GM21381 (cell line): ENCODE data around the gene PPP1R3G.
"Not testable (repeated sequence)": the region's sequence is repeated elsewhere in the genome, so short reads cannot be mapped to it uniquely, and the experiment has no call there.

Source experiments
- ATAC-seq: cut with Tn5 transposase; IDR thresholded peaks from one replicate; pipeline ENCODE4 v1.9.1; 2021; ENCODE audit warnings: mild to moderate bottlenecking, moderate library complexity; ENCODE audit not compliant: unreplicated experiment

Gene PPP1R3G

DNA sequence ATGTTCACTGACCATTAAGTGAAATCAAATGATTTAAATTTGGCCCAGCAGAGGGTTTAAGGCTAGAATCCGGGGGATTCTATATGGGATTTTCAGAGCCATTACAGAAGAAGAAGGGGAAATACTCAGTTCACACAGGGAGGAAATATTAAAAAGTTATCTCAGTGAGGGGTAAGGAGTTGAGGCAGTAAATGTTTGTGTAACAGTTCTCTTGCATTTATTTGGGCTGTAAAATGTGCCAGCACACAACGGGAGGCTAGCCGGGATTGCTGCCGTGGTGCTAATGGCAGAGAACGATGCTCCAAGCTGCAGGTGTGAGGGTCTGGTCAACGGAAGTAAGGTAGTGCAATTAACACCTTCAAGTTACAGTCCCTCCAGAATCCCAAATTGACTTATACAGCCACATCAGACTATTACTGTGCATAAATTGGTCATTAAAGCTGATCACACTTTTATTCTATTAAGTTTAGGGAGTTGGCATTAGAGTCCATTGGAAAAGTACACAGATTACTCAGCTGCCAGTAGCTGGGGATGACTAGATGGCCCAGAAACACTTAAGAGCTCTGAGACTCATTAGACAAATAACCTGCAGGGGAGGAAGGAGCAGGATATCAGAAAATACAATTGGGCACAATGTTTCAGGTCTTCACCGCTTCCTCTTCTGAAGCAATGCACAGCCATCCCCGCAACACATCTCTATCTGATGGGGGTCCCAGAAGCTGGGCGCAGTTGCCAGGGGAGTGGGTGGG is 31.3 kb downstream of the PPP1R3G start:
- ATAC-seq, result no peak

DNA sequence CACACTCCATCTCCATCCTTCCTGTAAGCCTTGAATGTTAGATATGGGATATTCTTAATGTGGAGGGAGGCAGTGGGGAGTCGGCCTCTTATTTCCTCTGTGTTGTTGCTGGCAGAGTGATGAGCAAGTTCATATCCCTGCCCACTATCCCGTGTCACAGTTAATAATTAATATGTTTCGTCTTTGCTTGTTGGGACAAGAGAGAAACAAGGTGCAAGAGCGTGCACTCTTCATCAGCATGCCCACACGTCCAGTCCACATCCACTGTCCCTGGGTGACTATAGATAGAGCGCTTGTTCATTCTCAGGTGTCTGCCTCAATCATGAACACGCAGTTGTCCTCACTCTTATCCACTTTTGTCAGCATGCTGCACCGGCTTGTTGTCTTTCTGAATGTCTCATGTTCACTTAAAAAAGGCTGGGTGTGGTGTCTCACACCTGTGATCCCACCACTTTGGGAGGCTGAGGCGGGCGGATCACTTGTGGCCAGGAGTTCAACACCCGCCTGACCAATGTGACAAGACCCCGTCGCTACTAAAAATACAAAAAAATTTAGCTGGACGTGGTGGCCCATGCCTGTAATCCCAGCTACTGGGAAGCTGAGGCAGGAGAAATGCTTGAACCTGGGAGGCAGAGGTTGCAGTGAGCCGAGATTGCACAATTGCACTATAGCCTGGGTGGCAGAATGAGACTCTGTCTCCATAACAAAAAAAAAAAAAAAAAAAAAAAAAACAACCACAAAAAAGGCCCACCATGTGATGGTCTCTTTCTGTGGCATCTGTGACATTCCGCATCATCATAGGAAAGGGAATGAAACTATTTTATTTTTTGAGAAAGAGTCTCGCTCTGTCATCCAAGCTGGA is 34.2 kb downstream of the PPP1R3G start:
- ATAC-seq, result no peak

DNA sequence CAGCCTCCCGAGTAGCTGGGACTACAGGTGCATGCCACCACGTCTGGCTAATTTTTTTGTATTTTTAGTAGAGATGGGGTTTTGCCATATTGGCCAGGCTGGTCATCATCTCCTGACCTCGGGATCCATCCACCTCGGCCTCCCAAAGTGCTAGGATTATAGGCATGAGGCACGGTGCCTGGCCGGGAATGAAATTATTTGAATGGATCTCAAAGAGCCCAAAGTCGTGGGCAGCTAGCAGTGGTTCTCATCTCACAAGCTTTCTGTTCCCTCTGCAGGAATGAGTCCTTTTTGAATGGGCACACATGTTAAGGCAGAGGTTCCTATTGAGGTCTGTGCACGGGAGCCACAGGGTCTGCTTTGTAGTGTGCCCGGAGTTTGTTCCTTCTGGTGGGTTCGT is 34.9 kb downstream of the PPP1R3G start:
- ATAC-seq, result no peak

DNA sequence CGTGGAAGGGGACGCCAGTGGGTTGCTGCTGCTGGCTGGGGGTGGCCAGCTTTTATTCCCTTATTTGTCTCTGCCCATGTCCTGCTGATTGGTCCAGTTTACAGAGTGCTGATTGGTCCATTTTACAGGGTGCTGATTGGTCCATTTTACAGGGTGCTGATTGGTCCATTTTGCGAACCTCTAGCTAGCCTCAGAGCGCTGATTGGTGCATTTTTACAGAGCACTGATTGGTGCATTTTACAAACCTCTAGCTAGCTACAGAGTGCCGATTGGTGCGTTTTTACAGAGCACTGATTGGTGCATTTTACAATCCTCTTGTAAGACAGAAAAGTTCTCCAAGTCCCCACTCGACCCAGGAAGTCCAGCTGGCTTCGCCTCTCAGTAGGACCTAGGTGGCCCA is 35.4 kb downstream of the PPP1R3G start:
- not testable (repeated sequence) for ATAC-seq

DNA sequence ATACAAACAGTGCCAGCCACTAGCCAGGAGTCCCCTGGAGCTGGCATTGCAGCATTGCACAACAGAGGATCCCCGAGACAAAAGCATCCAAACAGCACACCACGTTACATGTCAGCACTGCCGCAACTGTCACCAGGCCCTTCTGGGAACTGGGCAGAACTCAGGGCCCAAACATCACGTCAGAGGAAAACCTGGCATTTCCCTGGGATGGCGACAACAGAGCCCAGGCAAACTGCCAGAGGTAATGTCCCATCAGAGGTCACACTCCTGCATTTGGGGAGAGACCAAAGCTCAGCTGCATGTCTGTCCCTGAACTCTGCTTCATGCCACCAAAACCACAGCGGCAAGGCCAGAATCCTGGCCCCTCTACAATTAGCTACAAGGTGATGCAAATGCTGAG is 36.3 kb downstream of the PPP1R3G start:
- ATAC-seq, result no peak

DNA sequence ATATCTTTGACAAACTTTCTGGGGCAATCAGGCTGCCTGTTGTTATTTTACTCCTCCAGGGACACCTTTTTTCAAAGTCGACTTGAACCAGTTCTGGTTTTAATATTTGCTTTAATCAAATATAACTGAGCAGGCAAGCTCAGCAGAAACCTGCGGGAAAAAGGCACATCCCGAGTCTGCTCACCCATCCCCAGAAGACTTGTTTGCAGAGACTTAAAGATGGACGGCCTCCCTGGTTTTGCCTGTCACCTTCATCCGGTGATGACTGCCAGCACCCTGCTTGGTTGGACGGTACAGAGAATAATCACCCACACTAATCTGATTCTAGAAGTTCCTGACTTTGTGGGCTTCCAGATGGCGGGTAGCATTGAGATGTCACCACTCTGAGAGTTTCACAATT is 36.8 kb downstream of the PPP1R3G start:
- no peak for ATAC-seq

DNA sequence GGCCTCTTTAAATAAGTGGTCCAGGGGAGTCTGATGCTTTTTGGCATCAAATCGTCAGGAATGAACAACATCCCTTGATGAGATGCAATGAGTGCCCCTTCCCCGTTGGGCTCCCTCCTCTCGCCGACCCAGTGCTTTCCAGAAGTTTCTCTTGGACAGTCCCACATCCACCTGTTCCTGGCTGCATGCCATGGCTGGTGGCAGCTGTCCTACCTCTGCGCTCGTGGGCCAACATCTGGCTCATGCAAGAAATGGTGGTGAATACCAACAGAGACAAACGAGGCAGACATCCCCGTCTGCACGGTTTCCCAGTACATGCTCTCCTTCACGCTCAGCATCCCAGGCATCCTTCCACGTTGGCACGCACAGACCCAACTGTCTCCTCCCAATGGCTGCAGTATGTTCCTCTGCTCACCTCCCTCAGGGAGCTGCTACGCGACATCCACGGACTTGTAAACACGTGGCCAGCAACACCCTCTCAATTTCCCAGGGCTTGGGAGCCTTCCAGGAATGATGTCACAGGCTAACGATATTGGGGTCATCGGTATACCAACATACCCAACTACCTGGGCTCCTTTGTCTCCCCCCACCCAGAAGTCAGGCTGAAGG is 37.5 kb downstream of the PPP1R3G start:
- no peak for ATAC-seq

DNA sequence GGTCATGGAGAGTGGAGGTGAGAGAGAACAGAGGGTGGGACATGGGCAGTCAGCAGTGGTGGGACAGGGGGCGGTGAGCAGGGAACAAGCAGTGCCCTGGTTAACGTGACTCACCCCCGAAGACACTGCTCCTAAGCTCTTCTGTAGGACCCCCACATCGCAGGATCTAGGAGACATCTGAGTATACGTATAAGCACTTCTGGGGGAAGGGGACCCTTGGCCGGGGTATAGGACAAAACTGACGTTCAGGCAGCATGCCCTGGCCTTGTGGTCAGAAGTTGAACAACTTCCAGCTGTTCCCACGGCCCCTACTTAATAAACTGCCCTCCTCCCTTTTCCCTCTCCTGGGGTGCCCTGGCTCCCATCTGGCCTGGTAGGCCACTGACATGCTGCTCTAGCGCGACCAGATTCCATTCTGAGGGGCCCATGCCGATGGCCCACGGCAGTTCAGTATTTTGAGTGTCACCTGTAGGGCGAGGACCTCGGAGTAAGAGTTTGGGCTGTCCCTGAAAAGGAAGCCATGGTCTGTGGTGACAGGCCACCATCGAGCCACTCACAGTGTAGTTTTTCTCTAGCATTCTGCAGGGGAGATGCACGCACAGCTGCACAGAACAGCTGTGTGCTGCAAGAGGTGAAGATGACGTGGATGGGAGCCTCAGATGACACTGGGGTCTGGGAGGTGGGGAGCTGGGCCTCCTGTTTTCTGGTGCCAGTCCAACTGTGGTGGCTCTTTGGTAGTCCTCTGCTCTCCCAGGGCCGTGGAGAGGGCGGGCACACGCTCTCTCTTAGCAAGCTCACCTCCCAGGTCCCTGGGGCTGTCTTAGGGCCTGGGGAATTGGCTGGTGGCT is 38.4 kb downstream of the PPP1R3G start:
- ATAC-seq, result no peak

DNA sequence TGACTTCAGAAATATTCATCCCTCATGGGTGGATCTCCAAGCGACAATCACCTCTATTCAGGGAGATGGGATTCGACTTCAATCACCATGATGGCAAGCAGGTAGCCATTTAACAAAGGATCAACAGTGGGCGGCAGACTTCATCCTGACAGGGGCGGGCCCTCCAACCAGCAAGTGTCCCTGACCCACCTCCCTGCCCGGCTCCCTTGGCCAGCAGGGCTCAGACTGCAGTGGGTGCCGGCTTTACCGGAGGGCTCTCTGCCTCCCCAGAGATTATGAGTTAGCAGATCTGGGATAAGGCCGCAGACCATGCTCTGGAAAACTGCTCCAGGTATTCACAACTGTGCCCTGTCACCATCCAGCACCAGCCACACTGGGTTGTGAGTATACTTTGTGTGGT is 39.4 kb downstream of the PPP1R3G start:
- no peak for ATAC-seq

DNA sequence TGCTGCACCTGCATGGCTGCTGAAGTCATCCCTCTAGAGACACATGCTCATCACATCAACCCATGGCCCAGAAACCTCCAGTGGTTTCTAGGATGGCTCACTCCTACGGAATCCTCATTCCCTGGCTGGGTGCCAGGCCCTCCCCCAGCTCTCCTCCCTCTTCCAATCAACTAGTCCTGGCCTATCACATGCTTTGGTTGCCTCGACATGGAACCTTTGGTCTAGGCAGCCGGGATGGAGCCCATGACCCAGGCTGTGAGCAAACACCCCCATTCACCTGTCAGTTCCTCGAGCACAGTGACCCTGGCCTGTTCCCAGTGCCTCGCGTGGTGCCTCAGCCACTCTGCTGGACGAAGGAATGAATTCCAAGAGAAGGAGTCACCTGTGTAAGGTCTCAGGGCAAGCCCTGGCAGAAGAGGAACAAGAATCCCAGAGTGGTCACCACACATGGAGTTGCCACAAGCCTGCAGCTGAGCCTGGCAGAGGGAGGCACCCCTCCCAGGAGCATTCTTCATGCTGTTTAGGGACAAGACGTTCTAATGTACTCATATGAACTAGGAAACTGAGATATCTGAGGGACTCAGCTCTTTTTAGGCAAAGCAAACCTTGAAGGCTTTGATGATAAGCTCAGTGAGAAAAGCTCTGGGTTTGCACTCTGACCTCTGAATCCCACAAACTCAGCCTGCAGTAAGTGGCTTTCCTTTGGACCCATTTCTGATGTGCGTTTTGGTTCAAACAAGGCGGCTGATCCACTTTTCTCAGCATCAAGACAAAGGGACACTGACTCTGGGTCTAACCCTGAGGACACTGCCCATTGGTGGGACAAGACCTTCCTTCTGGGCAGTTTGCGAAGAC is 40.2 kb downstream of the PPP1R3G start:
- ATAC-seq, result no peak

DNA sequence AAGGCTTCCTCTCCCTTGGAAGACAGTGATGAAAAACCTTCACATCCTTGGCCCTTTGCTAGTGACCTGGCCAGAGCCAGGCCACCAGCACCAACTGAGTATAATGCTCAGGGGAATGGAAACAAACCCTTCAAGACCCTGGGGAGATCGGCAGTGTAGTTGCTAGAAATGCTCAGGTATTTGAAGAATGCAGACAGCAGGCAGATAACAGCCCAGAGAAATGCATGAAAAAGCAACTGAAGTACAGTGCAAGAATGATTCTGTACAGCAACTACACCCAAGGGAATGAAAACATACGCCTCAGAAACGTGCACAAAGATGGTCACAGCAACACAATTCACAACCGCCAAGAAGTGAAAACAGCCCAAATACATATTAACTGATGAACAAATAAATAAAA is 41.1 kb downstream of the PPP1R3G start:
- no peak for ATAC-seq

DNA sequence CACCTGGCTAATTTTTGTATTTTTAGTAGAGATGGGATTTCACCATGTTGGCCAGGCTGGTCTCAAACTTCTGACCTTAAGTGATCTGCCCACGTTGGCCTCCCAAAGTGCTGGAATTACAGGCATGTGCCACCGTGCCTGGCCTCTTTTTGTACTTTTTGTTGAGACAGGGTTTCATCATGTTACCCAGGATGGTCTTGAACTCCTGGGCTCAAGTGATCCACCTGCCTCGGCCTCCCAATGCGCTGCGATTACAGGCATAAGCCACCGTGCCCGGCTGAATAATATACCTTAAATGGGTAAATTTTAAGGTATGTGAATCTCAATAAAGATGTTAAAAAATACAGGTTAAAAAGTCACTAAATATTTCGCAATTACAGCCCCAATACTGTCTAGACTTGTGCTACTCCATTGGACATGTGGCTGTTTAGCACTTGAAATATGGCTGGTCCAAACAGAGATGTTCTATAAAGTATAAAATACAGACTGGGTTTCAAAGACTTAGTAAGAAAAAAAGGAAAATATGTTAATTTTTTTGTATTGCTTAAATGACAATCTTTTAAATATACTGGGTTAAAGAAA is 42.1 kb downstream of the PPP1R3G start:
- no peak for ATAC-seq

DNA sequence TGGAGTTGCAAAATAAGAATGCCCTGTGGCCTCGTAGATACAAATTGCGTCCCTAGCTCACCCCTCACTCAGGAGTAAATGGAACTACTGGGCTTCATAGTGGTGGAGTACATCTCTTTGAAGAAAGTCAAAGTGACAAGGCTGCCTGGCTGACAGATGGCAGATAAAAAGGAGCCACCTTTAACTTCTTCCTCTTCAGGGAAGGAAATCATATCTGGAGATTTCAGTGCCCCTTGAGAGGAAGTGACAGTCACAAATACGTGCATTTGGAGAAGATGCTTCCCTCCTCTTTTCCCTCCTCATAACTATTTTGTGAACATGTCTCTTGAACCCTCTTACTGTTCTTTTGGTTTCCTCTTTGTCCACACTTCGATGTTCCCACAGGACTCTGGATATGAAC is 43.2 kb downstream of the PPP1R3G start:
- ATAC-seq, result no peak

DNA sequence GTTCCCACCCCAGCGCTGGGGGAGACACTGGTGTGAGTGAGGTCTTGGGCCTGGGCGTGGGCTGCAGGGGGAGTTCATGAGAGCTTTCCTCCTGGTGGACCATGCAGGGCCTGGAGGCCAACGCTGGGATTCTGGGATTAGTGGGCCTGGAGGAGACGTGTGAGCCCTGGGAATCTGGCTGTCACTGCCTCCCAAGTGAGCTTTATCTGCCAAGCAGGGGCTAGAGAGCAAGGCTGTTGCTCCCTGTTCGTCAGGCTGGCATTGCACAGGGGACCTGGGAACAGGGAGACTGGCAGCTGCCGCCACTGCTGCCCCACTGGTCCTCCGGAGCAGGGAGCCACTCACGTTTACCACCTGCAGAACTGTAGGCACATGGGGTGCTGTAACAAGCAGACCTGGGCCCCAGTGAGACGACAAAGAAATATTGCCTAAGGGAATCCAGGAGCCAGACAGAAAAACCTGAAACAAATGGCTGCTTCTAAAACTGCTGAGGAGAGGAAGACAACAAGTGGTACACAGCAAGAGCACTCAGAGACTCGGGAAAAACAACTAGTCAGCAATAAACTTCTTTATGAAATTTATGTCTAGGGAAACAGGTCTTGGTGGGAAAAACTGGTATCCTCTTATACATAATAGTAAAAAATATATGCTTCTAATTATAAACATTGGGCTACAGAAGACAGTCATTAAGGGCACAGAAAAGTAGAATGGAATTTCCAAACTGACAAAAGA is 45.2 kb downstream of the PPP1R3G start:
- no peak for ATAC-seq

DNA sequence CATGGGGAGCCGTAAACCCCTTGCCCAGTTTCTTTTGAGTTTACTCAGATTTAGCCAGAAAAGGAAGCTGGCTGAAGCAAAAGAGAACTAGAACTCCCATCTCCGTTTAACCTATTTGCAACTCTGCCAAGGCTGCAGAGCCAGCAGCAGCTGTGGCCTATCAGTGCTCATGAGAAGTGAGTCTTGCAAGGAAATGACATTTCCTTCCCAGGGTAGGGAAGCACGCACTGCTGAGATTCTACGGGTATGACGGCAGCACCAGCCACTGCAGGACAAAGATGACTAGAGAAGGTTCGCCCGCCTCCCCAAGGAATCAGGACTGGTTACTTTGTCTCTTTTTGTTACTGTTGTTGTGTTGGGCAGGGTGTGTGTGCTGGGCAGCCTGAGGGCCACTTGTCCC is 47.6 kb downstream of the PPP1R3G start:
- ATAC-seq, result peak; percentile 61

DNA sequence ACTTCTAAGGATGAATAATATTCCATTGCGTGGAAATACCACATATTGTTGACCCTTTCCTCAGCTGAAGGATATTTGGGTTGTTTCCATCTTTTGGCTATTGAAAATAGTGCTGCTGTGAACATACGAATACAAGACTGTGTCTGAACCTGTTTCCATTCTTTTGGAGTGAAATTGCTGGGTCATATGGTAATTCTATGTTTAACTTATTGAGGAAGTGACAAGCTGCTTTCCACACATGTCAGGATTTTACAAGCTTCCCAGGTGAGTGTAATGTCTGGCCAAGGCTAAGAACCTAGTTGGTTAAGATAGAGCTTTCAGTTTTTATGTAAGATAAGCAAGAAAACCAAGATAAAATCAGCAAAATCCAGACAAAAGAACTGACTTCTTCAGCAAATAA is 48.8 kb downstream of the PPP1R3G start:
- ATAC-seq, result no peak

DNA sequence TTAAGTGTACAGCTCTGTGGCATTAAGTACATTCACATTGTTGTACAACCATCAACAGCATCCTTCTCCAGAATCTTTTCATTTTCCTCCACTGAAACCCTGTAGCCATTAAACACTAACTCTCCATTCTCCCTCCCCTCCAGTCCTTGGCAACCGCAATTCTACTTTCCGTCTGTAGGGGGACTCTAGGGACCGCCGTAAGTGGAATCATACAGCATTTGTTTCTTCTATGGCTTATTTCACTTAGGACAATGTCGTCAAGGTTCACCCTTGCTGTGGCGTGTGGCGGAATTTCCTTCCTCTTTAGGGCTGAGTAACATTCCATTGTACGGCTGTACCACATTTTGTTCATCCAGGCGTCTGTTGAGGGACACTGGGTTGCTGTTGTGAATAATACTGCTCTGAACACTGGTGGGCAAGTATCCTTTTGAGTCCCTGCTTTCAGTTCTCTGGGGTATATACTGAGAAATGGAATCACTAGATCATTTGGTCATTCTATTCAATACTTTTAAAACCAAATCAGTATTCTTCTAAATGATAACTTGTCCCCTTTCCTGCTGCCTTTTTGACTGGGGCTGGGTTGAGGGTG is 50.7 kb downstream of the PPP1R3G start:
- ATAC-seq, result no peak

DNA sequence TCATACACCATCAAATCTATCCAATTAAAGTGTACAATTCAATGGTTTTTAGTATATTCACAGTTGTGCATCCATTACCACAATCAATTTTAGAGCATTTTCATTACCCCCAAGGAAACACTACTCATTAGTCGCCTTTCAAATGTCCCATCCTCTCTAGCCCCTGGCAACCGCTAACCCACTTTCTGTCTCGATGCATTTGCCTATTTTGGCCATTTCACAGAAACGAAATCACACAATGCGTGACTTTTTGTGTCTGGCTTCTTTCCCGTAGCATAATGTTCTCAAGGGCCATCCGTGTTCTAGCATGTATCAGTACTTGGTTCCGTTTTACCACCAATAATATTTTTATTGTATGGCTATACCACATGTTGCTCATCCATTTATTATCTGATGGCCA is 51.7 kb downstream of the PPP1R3G start:
- no peak for ATAC-seq
